Stimulated activated memory B cell treated with anti-CD40 and anti-IgM and Interleukin-4, amounts not matched to agents 10 μg/mL and 1 μg/mL and 100 μg/mL, for 72 hours (primary cell): Measurements from ENCODE around the gene SERPINA3.
A peak's percentile ranks its signal among the peaks of the same experiment; 100 is the strongest.
"Not testable (repeated sequence)": the region's sequence is repeated elsewhere in the genome, so short reads cannot be mapped to it uniquely, and the experiment has no call there.

Source experiments
- ATAC-seq: fragments of 150-1000 bp; cut with Tn5 transposase; 2 replicates; pipeline ENCODE4 v1.10.0; 2021
- H3K27ac Mint-ChIP-seq: one replicate; pipeline ENCODE4 v1.8.0; 2022; ENCODE audit warnings: mild to moderate bottlenecking, mixed read lengths
- H3K27me3 Mint-ChIP-seq: one replicate; pipeline ENCODE4 v1.8.0; 2022; ENCODE audit warnings: mixed read lengths
- H3K36me3 Mint-ChIP-seq: one replicate; pipeline ENCODE4 v1.8.0; 2022; ENCODE audit warnings: mixed read lengths
- H3K4me1 Mint-ChIP-seq: one replicate; pipeline ENCODE4 v1.8.0; 2022; ENCODE audit warnings: mixed read lengths
- H3K4me3 Mint-ChIP-seq: one replicate; pipeline ENCODE4 v1.8.0; 2022; ENCODE audit warnings: mild to moderate bottlenecking, moderate library complexity, mixed read lengths
- H3K9me3 Mint-ChIP-seq: one replicate; pipeline ENCODE4 v1.8.0; 2022; ENCODE audit warnings: mixed read lengths

SERPINA3 gene

GRCh38 chr14:94612174-94612573 lies at the start of gene SERPINA3:
SERPINA3 (plus strand) TSS chr14:94612391; CDS start chr14:94614442, 2,051 bp downstream.
- H3K27ac Mint-ChIP-seq: no peak within 1 kb of the TSS
- no peaks in the 10 kb centered on the region for H3K4me1 Mint-ChIP-seq
- no peak for ATAC-seq
- H3K27me3 Mint-ChIP-seq: no peaks in the 10 kb centered on the region
- H3K4me3 Mint-ChIP-seq: no peak within 1 kb of the TSS
- H3K36me3 Mint-ChIP-seq: no peaks in the 10 kb centered on the region
- H3K9me3 Mint-ChIP-seq: peaks cover 20% of the 10 kb centered on the region

GRCh38 chr14:94562941-94563883 lies 49.0 kb upstream of the SERPINA3 start:
- no peak for ATAC-seq
- H3K4me3 Mint-ChIP-seq: no peak overlapping the region
- no peaks in the 10 kb centered on the region for H3K36me3 Mint-ChIP-seq
- peaks cover 8% of the 10 kb centered on the region for H3K9me3 Mint-ChIP-seq
- no peaks in the 10 kb centered on the region for H3K4me1 Mint-ChIP-seq
- H3K27ac Mint-ChIP-seq: no peak overlapping the region
- H3K27me3 Mint-ChIP-seq: no peaks in the 10 kb centered on the region

GRCh38 chr14:94564381-94564780 lies 47.8 kb upstream of the SERPINA3 start:
- H3K27me3 Mint-ChIP-seq: no peaks in the 10 kb centered on the region

GRCh38 chr14:94568186-94568585 lies 44.0 kb upstream of the SERPINA3 start:
- Mint-ChIP-seq H3K36me3 (no peaks in the 10 kb centered on the region), H3K27me3 (no peaks in the 10 kb centered on the region), H3K9me3 (peaks cover 8% of the 10 kb centered on the region), H3K4me1 (no peaks in the 10 kb centered on the region), H3K4me3 (no peak overlapping the region), H3K27ac (no peak overlapping the region)
- ATAC-seq: no peak

More at GRCh38 chr14:94564381-94564780, 47.8 kb upstream of the SERPINA3 start:
- H3K9me3 Mint-ChIP-seq: peaks cover 8% of the 10 kb centered on the region
- H3K4me3 Mint-ChIP-seq: no peak overlapping the region
- no peaks in the 10 kb centered on the region for H3K4me1 Mint-ChIP-seq
- ATAC-seq: no peak
- no peaks in the 10 kb centered on the region for H3K36me3 Mint-ChIP-seq
- no peak overlapping the region for H3K27ac Mint-ChIP-seq

GRCh38 chr14:94569381-94570001 lies 42.7 kb upstream of the SERPINA3 start:
- H3K9me3 Mint-ChIP-seq: peaks cover 8% of the 10 kb centered on the region
- no peak overlapping the region for H3K27ac Mint-ChIP-seq
- H3K4me3 Mint-ChIP-seq: no peak overlapping the region
- H3K27me3 Mint-ChIP-seq: no peaks in the 10 kb centered on the region
- no peaks in the 10 kb centered on the region for H3K36me3 Mint-ChIP-seq
- H3K4me1 Mint-ChIP-seq: no peaks in the 10 kb centered on the region
- ATAC-seq: no peak

GRCh38 chr14:94570002-94570400 lies 42.2 kb upstream of the SERPINA3 start:
- Mint-ChIP-seq H3K9me3 (peaks cover 5% of the 10 kb centered on the region), H3K36me3 (no peaks in the 10 kb centered on the region), H3K27ac (no peak overlapping the region), H3K4me3 (no peak overlapping the region), H3K27me3 (no peaks in the 10 kb centered on the region), H3K4me1 (no peaks in the 10 kb centered on the region)
- peak; percentile 32 for ATAC-seq

GRCh38 chr14:94570440-94570839 lies 41.8 kb upstream of the SERPINA3 start:
- Mint-ChIP-seq H3K4me3 (no peak overlapping the region), H3K36me3 (no peaks in the 10 kb centered on the region), H3K27ac (no peak overlapping the region), H3K4me1 (no peaks in the 10 kb centered on the region), H3K27me3 (no peaks in the 10 kb centered on the region), H3K9me3 (peaks cover 5% of the 10 kb centered on the region)
- ATAC-seq: no peak

GRCh38 chr14:94571395-94571794 lies 40.8 kb upstream of the SERPINA3 start:
- Mint-ChIP-seq H3K4me1 (no peaks in the 10 kb centered on the region), H3K9me3 (peaks cover 2% of the 10 kb centered on the region), H3K36me3 (no peaks in the 10 kb centered on the region), H3K27ac (no peak overlapping the region), H3K4me3 (no peak overlapping the region), H3K27me3 (no peaks in the 10 kb centered on the region)
- no peak for ATAC-seq

- no peaks in the 10 kb centered on the region for H3K36me3 Mint-ChIP-seq
- H3K27me3 Mint-ChIP-seq: no peaks in the 10 kb centered on the region
- no peak overlapping the region for H3K4me3 Mint-ChIP-seq
- no peaks in the 10 kb centered on the region for H3K9me3 Mint-ChIP-seq
- H3K27ac Mint-ChIP-seq: no peak overlapping the region
- no peaks in the 10 kb centered on the region for H3K4me1 Mint-ChIP-seq
- no peak for ATAC-seq
Measured at GRCh38 chr14:94571950-94572349, 40.2 kb upstream of the SERPINA3 start.

GRCh38 chr14:94572637-94573303 lies 39.4 kb upstream of the SERPINA3 start:
- no peak overlapping the region for H3K27ac Mint-ChIP-seq
- H3K36me3 Mint-ChIP-seq: no peaks in the 10 kb centered on the region
- ATAC-seq: no peak
- H3K27me3 Mint-ChIP-seq: no peaks in the 10 kb centered on the region
- H3K9me3 Mint-ChIP-seq: no peaks in the 10 kb centered on the region
- no peaks in the 10 kb centered on the region for H3K4me1 Mint-ChIP-seq
- no peak overlapping the region for H3K4me3 Mint-ChIP-seq

GRCh38 chr14:94573475-94574277 lies 38.5 kb upstream of the SERPINA3 start:
- H3K27ac Mint-ChIP-seq: no peak overlapping the region
- H3K4me1 Mint-ChIP-seq: no peaks in the 10 kb centered on the region
- no peaks in the 10 kb centered on the region for H3K27me3 Mint-ChIP-seq
- no peaks in the 10 kb centered on the region for H3K36me3 Mint-ChIP-seq
- H3K9me3 Mint-ChIP-seq: no peaks in the 10 kb centered on the region
- no peak overlapping the region for H3K4me3 Mint-ChIP-seq
- ATAC-seq: no peak

- H3K4me1 Mint-ChIP-seq: no peaks in the 10 kb centered on the region
- H3K4me3 Mint-ChIP-seq: no peak overlapping the region
- H3K27me3 Mint-ChIP-seq: no peaks in the 10 kb centered on the region
Measured at GRCh38 chr14:94574336-94574735, 37.9 kb upstream of the SERPINA3 start.

GRCh38 chr14:94575730-94576585 lies 36.2 kb upstream of the SERPINA3 start:
- ATAC-seq: no peak
- H3K4me3 Mint-ChIP-seq: no peak overlapping the region

More at GRCh38 chr14:94574336-94574735, 37.9 kb upstream of the SERPINA3 start:
- Mint-ChIP-seq H3K9me3 (no peaks in the 10 kb centered on the region), H3K36me3 (no peaks in the 10 kb centered on the region), H3K27ac (no peak overlapping the region)
- ATAC-seq: no peak

GRCh38 chr14:94577472-94577871 lies 34.7 kb upstream of the SERPINA3 start:
- not testable (repeated sequence) for H3K9me3 Mint-ChIP-seq, H3K4me3 Mint-ChIP-seq, H3K27ac Mint-ChIP-seq, H3K4me1 Mint-ChIP-seq, ATAC-seq, H3K27me3 Mint-ChIP-seq, H3K36me3 Mint-ChIP-seq

More at GRCh38 chr14:94575730-94576585, 36.2 kb upstream of the SERPINA3 start:
- Mint-ChIP-seq H3K27ac (no peak overlapping the region), H3K4me1 (no peaks in the 10 kb centered on the region), H3K9me3 (no peaks in the 10 kb centered on the region), H3K27me3 (no peaks in the 10 kb centered on the region), H3K36me3 (no peaks in the 10 kb centered on the region)
